ENCODE measurements around the gene WNK2. TPM values are rescaled to one million over a fixed set of nuclear protein-coding genes. Genes with fewer than 3 reads are reported as not detected.

The WNK2 gene
- total RNA-seq, 1 donor from 2014 or later: 1.9 TPM

GRCh38 chr9:93232388-93232960 is 48.5 kb downstream of the WNK2 start:
- FAIRE-seq (no peak), DNase-seq (ENCODE audit: low read depth) (no peak)
- H3K9me3 Mint-ChIP-seq (ENCODE audit: unreplicated experiment): no peaks in the 10 kb centered on the region
- Histone ChIP-seq H3K4me1 (ENCODE audit: insufficient read depth, low read length) (no peaks in the 10 kb centered on the region), H3K27me3 (ENCODE audit: insufficient read depth, low read length) (no peaks in the 10 kb centered on the region), H4K20me1 (ENCODE audit: insufficient read depth, low read length) (no peaks in the 10 kb centered on the region), H3K9me3 (ENCODE audit: insufficient read depth, low read depth, low read length) (no peaks in the 10 kb centered on the region), H3K4me2 (ENCODE audit: low read length) (no peak overlapping the region), H3K27ac (ENCODE audit: low read depth, low read length) (no peak overlapping the region), H3K9ac (ENCODE audit: low read length) (no peak overlapping the region), H2AFZ (ENCODE audit: low read depth, low read length) (no peak overlapping the region), H3K4me3 (ENCODE audit: insufficient read depth, low read depth, low read length) (no peak overlapping the region), H3K36me3 (ENCODE audit: insufficient read depth, low read length) (no peaks in the 10 kb centered on the region), H3K79me2 (ENCODE audit: insufficient read depth, low read length) (no peaks in the 10 kb centered on the region)
- H3K27ac Mint-ChIP-seq (ENCODE audit: unreplicated experiment): no peak overlapping the region
- peaks cover 2% of the 10 kb centered on the region for H3K36me3 Mint-ChIP-seq (ENCODE audit: low read depth, unreplicated experiment)
- peaks cover 47% of the 10 kb centered on the region for H3K27me3 Mint-ChIP-seq (ENCODE audit: low read depth, unreplicated experiment)
- no peaks in the 10 kb centered on the region for H3K4me1 Mint-ChIP-seq (ENCODE audit: low read depth, unreplicated experiment)
- TF ChIP-seq, protein P1, sequence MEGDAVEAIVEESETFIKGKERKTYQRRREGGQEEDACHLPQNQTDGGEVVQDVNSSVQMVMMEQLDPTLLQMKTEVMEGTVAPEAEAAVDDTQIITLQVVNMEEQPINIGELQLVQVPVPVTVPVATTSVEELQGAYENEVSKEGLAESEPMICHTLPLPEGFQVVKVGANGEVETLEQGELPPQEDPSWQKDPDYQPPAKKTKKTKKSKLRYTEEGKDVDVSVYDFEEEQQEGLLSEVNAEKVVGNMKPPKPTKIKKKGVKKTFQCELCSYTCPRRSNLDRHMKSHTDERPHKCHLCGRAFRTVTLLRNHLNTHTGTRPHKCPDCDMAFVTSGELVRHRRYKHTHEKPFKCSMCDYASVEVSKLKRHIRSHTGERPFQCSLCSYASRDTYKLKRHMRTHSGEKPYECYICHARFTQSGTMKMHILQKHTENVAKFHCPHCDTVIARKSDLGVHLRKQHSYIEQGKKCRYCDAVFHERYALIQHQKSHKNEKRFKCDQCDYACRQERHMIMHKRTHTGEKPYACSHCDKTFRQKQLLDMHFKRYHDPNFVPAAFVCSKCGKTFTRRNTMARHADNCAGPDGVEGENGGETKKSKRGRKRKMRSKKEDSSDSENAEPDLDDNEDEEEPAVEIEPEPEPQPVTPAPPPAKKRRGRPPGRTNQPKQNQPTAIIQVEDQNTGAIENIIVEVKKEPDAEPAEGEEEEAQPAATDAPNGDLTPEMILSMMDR (IDR thresholded peaks at IDR 0.05; ENCODE audit: insufficient read depth, low read depth, low read length): no peak
- TF ChIP-seq EZH2 (IDR thresholded peaks at IDR 0.05; ENCODE audit: insufficient read depth, low read length): no peak
- H3K4me3 Mint-ChIP-seq (ENCODE audit: unreplicated experiment): no peak overlapping the region

DNA sequence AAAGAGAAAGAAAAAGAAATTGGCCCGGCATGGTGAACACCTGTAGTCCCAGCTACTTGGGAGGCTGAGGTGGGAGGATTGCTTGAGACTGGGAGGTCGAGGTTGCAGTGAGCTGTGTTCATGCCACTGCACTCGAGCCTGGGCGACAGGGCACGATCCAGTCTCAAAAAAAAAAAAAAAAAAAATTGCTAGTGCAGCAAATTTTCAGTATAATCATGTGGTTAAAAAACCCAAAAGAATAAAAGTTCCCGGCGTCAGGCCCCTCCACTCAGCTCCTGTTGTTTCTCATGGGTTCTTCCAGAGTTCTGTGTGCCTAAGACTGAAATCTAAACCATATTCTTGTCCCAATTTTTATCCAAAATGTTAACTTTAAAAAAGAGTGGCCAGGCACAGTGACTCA is 49.1 kb downstream of the WNK2 start:
- H2AFZ ChIP-seq (ENCODE audit: low read depth, low read length): no peak overlapping the region
- no peak overlapping the region for H3K4me3 Mint-ChIP-seq (ENCODE audit: unreplicated experiment)
- no peak for FAIRE-seq

DNA sequence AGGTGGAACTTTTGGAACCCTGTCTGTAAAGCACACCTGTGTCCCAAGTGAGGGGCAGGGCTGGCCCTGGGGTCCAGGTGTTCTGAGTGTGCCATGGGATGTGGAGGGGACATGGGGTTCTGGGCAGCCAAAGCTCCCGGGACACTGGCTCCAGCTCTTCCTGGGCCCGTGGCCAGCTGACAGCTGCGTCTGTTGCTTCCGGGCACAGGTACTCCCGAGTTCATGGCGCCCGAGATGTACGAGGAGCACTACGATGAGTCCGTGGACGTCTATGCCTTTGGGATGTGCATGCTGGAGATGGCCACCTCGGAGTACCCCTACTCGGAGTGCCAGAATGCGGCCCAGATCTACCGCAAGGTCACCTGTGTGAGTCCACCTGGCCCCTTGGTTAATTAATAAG is 50.7 kb downstream of the WNK2 start:
- H3K27me3 ChIP-seq (ENCODE audit: insufficient read depth, low read length): no peaks in the 10 kb centered on the region
- H3K9ac ChIP-seq (ENCODE audit: low read length): no peak overlapping the region
- DNase-seq (ENCODE audit: low read depth) (no peak), FAIRE-seq (no peak)
- no peaks in the 10 kb centered on the region for H3K9me3 ChIP-seq (ENCODE audit: insufficient read depth, low read depth, low read length)
- no peaks in the 10 kb centered on the region for H3K4me1 Mint-ChIP-seq (ENCODE audit: low read depth, unreplicated experiment)
- H3K27ac Mint-ChIP-seq (ENCODE audit: unreplicated experiment): no peak overlapping the region
- no peaks in the 10 kb centered on the region for H3K4me1 ChIP-seq (ENCODE audit: insufficient read depth, low read length)
- no peak overlapping the region for H3K27ac ChIP-seq (ENCODE audit: low read depth, low read length)
- no peaks in the 10 kb centered on the region for H3K36me3 ChIP-seq (ENCODE audit: insufficient read depth, low read length)
- no peak overlapping the region for H3K4me2 ChIP-seq (ENCODE audit: low read length)
- no peaks in the 10 kb centered on the region for H4K20me1 ChIP-seq (ENCODE audit: insufficient read depth, low read length)
- H2AFZ ChIP-seq (ENCODE audit: low read depth, low read length): no peak overlapping the region
- peaks cover 52% of the 10 kb centered on the region for H3K27me3 Mint-ChIP-seq (ENCODE audit: low read depth, unreplicated experiment)
- H3K79me2 ChIP-seq (ENCODE audit: insufficient read depth, low read length): no peaks in the 10 kb centered on the region
- no peak for TF ChIP-seq EZH2 (IDR thresholded peaks at IDR 0.05; ENCODE audit: insufficient read depth, low read length)
- TF ChIP-seq, protein P1 (IDR thresholded peaks at IDR 0.05; ENCODE audit: insufficient read depth, low read depth, low read length): no peak
- H3K4me3 ChIP-seq (ENCODE audit: insufficient read depth, low read depth, low read length): no peak overlapping the region
- H3K36me3 Mint-ChIP-seq (ENCODE audit: low read depth, unreplicated experiment): peaks cover 2% of the 10 kb centered on the region
- H3K4me3 Mint-ChIP-seq (ENCODE audit: unreplicated experiment): no peak overlapping the region
- H3K9me3 Mint-ChIP-seq (ENCODE audit: unreplicated experiment): no peaks in the 10 kb centered on the region

More for the DNA sequence above, 49.1 kb downstream of the WNK2 start:
- H3K4me1 ChIP-seq (ENCODE audit: insufficient read depth, low read length): no peaks in the 10 kb centered on the region
- no peak for TF ChIP-seq EZH2 (IDR thresholded peaks at IDR 0.05; ENCODE audit: insufficient read depth, low read length)
- TF ChIP-seq, protein P1 (IDR thresholded peaks at IDR 0.05; ENCODE audit: insufficient read depth, low read depth, low read length): no peak
- no peaks in the 10 kb centered on the region for H3K79me2 ChIP-seq (ENCODE audit: insufficient read depth, low read length)
- no peaks in the 10 kb centered on the region for H3K36me3 ChIP-seq (ENCODE audit: insufficient read depth, low read length)
- no peaks in the 10 kb centered on the region for H3K9me3 ChIP-seq (ENCODE audit: insufficient read depth, low read depth, low read length)
- no peaks in the 10 kb centered on the region for H3K4me1 Mint-ChIP-seq (ENCODE audit: low read depth, unreplicated experiment)
- no peak overlapping the region for H3K4me3 ChIP-seq (ENCODE audit: insufficient read depth, low read depth, low read length)
- H3K36me3 Mint-ChIP-seq (ENCODE audit: low read depth, unreplicated experiment): peaks cover 2% of the 10 kb centered on the region
- H3K9me3 Mint-ChIP-seq (ENCODE audit: unreplicated experiment): no peaks in the 10 kb centered on the region
- H3K4me2 ChIP-seq (ENCODE audit: low read length): no peak overlapping the region
- H3K27me3 ChIP-seq (ENCODE audit: insufficient read depth, low read length): no peaks in the 10 kb centered on the region
- no peak overlapping the region for H3K27ac ChIP-seq (ENCODE audit: low read depth, low read length)
- no peak overlapping the region for H3K9ac ChIP-seq (ENCODE audit: low read length)
- H3K27me3 Mint-ChIP-seq (ENCODE audit: low read depth, unreplicated experiment): peaks cover 52% of the 10 kb centered on the region
- H4K20me1 ChIP-seq (ENCODE audit: insufficient read depth, low read length): no peaks in the 10 kb centered on the region
- no peak overlapping the region for H3K27ac Mint-ChIP-seq (ENCODE audit: unreplicated experiment)
- DNase-seq (ENCODE audit: low read depth): no peak
